Nephron progenitor cell (in vitro differentiated cells): ENCODE data around the gene PSMA7.

ENCODE experiments used
- DNase-seq: peaks from one replicate; pipeline ENCODE4 v3.0.0; 2021
- H3K27ac Mint-ChIP-seq: 2 replicates; pipeline ENCODE4 v1.8.0; 2021; ENCODE audit warnings: mild to moderate bottlenecking, moderate library complexity, mixed read lengths
- H3K27me3 Mint-ChIP-seq: 2 replicates; pipeline ENCODE4 v1.8.0; 2021; ENCODE audit warnings: mild to moderate bottlenecking, low read depth, mixed read lengths; ENCODE audit not compliant: poor library complexity
- H3K36me3 Mint-ChIP-seq: 2 replicates; pipeline ENCODE4 v1.8.0; 2021; ENCODE audit warnings: low read depth, mixed read lengths
- H3K4me1 Mint-ChIP-seq: 2 replicates; pipeline ENCODE4 v1.8.0; 2021; ENCODE audit warnings: mixed read lengths
- H3K4me3 Mint-ChIP-seq: 2 replicates; pipeline ENCODE4 v1.8.0; 2021; ENCODE audit warnings: mild to moderate bottlenecking, moderate library complexity, mixed read lengths
- H3K9me3 Mint-ChIP-seq: 2 replicates; pipeline ENCODE4 v1.8.0; 2021; ENCODE audit warnings: mild to moderate bottlenecking, moderate library complexity, mixed read lengths
- TF ChIP-seq, protein P1 (sequence below): fragments of 200-600 bp; sonication (generic); IDR thresholded peaks from 2 replicates; pipeline ENCODE4 v1.5.0; 2021; ENCODE audit warnings: antibody characterized with exemption

Gene PSMA7

DNA sequence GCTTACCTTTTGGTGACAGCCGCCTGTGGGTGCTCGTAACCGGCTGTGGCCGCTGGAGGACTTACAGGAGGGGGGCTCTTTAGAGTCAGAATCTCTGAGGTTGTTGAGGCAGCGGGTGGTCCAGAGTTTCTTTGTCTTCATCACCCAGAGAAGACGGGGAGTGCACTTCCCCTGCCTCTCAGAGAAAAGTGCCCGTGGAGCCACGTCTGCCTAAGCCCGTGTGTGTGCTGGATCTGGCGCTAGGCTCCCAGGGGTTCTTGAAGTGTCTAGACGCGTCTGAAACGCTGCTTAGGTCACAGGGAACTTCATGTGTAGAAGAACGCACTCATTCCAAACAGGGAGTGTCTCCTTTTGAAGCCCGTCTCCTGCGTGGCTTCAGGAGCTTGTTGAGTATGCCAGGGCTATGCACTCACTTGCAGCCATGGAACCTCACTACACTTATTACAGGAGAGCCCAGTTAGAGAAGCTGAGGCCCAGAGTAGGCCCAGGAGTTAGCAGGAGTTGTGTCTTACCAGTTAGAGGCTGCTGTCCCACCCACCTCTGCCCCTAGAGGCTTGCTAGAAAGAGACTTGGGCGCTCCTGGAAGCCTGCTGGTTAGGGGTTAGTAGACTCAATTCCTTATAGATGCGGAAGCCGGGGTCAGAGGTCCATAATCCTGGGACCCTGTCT is 19.6 kb downstream of the PSMA7 start:
- peaks cover 30% of the 10 kb centered on the region for H3K4me1 Mint-ChIP-seq
- TF ChIP-seq, protein P1, sequence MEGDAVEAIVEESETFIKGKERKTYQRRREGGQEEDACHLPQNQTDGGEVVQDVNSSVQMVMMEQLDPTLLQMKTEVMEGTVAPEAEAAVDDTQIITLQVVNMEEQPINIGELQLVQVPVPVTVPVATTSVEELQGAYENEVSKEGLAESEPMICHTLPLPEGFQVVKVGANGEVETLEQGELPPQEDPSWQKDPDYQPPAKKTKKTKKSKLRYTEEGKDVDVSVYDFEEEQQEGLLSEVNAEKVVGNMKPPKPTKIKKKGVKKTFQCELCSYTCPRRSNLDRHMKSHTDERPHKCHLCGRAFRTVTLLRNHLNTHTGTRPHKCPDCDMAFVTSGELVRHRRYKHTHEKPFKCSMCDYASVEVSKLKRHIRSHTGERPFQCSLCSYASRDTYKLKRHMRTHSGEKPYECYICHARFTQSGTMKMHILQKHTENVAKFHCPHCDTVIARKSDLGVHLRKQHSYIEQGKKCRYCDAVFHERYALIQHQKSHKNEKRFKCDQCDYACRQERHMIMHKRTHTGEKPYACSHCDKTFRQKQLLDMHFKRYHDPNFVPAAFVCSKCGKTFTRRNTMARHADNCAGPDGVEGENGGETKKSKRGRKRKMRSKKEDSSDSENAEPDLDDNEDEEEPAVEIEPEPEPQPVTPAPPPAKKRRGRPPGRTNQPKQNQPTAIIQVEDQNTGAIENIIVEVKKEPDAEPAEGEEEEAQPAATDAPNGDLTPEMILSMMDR = no peak
- peak overlapping the region; percentile 36 for H3K27ac Mint-ChIP-seq
- DNase-seq = no peak
- peaks cover 43% of the 10 kb centered on the region for H3K36me3 Mint-ChIP-seq
- peak overlapping the region; percentile 88 for H3K4me3 Mint-ChIP-seq
- no peaks in the 10 kb centered on the region for H3K9me3 Mint-ChIP-seq
- peaks cover 27% of the 10 kb centered on the region for H3K27me3 Mint-ChIP-seq

DNA sequence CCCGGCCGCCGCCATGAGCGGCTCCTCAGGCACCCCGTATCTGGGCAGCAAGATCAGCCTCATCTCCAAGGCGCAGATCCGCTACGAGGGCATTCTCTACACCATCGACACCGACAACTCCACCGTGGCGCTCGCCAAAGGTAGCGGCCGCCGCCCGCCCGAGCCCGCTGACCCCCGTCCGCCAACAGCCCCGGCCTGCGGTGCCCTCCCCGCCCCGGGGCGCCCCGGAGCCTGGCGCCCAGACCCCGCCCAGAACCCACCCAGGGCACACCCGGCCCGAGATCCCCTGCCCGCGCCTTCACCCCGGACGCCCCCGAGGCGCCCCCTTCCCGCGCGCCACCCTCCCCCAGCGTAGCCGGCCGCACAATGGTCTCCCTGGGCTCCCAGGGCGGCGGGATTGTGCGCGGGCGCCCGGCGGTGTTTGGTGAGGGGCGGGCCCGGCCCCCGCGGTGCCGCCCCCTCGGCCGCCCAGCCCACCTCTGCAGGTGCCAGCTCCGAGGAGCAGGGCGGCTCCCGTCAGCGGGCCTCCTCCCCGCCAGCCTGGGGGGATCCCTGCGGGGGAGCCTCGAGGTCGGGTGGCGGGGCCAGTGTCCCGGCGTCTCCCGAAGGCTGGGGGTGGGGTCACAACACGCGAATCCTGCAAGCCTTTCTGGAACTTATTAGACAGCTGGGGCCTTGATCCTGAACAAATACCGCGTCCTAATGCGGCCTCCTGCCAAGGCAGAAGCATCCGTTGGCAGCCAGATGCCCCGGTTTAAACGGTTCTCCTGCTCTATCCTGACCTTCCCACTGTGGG is 20.3 kb downstream of the PSMA7 start:
- peak overlapping the region; percentile 36 for H3K27ac Mint-ChIP-seq
- H3K4me1 Mint-ChIP-seq = peaks cover 30% of the 10 kb centered on the region
- DNase-seq = peak; percentile 61
- peaks cover 36% of the 10 kb centered on the region for H3K36me3 Mint-ChIP-seq
- no peaks in the 10 kb centered on the region for H3K9me3 Mint-ChIP-seq
- peak overlapping the region; percentile 88 for H3K4me3 Mint-ChIP-seq
- peaks cover 35% of the 10 kb centered on the region for H3K27me3 Mint-ChIP-seq
- TF ChIP-seq, protein P1 = no peak

DNA sequence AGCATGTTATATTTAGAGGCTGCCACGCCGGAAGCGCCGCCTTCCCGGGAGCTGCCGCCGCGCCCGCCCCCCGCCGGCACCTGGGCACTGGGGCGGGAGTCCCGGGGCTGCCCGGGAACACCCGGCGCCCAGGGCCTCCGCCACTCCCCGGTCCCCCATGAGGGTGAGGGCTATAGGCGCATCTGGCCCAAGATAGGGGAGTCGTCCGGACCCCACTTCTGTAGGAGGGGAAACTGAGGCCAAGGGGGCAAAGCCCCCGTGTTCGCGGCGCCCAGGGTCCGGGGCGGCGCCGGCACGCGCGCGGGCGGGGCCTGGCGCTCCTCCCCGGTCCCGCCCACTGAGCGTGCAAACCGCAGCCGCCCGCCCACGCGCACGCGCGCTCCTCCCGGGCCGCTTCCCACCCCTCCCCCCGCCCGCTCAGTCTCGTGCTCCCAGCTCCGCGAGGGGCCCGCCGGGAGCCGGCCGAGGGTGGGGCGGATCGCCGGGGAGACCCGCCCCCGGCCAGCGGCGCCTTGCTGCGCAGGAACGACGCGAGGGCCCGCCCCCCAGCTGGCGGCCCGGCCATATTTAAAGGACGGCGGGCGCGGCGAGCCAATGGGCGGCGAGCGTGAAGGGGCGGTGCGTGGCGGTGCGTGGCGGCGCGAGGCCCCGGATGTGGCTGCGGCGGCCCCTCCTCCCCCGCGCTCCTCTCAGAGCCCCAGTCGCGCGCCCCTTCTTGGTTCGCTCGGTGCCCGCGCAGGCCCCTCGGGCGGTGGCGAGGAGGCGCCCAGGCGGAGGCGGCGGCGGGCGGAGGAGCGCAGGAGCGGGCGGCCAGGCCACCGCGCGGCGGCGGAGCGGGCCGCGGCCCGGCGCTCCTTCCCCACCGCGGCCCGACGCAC is 21.2 kb downstream of the PSMA7 start, which contains the start of gene LSM14B:
Gene LSM14B (plus strand): TSS at position 700 of the 878 bp plus-strand sequence. CDS start 192 bp downstream, outside the sequence.
- peak within 1 kb of the TSS; percentile 88 for H3K4me3 Mint-ChIP-seq
- DNase-seq = peak; percentile 97
- H3K27ac Mint-ChIP-seq = peak within 1 kb of the TSS; percentile 42
- H3K36me3 Mint-ChIP-seq = peaks cover 27% of the 10 kb centered on the region
- H3K27me3 Mint-ChIP-seq = peaks cover 43% of the 10 kb centered on the region
- peaks cover 36% of the 10 kb centered on the region for H3K4me1 Mint-ChIP-seq
- no peaks in the 10 kb centered on the region for H3K9me3 Mint-ChIP-seq
- TF ChIP-seq, protein P1 = no peak

DNA sequence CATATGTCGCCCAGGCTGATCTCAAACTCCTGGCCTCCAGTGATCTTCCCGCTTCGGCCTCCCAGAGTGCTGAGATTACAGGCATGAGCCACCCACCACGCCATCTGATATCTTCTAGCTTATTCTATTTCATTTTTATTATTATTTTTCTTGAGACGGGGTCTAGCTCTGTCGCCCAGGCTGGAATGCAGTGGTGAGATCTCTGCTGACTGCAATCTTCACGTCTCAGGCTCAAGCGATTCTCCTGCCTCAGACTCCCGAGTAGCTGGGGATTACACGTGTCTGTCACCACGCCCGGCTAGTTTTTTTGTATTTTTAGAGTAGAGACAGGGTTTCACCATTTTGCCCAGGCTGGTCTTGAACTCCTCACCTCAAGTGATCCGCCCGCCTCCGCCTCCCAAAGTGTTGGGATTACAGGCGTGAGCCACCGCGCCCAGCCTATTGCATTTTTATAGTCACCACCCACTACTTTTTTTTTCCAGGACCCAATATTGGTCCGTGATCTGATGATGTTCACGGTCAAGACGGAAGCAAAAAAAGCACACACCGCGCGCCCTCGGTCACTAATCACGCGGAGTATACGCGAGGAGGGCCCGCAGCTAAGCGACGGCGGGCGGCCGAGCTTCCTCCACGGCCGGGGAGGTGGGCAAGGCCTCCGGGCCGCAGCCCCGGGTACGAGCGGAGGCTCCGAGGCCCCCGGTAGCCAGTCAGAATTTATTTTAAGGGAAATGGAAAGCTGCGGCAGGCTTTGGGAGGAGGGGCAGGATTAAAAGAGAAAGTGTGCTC is 22.0 kb downstream of the PSMA7 start:
- no peak for DNase-seq
- Mint-ChIP-seq H3K27me3 (peaks cover 51% of the 10 kb centered on the region), H3K4me3 (peak overlapping the region; percentile 83), H3K9me3 (no peaks in the 10 kb centered on the region), H3K36me3 (peaks cover 19% of the 10 kb centered on the region), H3K4me1 (peaks cover 36% of the 10 kb centered on the region), H3K27ac (peak overlapping the region; percentile 42)
- TF ChIP-seq, protein P1 = no peak

DNA sequence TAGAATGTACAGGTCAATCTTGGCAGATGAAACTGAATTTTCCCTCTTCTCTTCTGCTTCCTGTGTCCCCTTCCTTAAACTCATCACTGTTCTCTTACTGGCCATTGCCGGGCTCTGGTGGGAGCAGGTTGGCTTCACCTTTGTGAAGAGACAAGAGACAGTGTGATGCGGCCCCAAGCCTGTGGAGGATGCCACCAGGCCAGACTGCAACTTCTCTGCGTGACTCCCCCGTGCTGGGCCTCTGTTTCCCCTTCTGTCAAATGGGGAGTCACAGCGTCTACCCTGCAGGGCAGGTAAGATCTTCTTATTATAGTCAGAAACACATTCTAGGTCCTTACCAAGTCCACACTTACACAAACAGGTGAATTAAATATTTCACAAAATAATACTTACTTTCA is 22.8 kb downstream of the PSMA7 start:
- TF ChIP-seq, protein P1 = no peak
- H3K9me3 Mint-ChIP-seq = no peaks in the 10 kb centered on the region
- H3K4me3 Mint-ChIP-seq = peak overlapping the region; percentile 58
- H3K4me1 Mint-ChIP-seq = peaks cover 36% of the 10 kb centered on the region
- H3K27ac Mint-ChIP-seq = no peak overlapping the region
- peaks cover 14% of the 10 kb centered on the region for H3K36me3 Mint-ChIP-seq
- DNase-seq = no peak
- peaks cover 60% of the 10 kb centered on the region for H3K27me3 Mint-ChIP-seq
